ENCODE data around the gene NKD1.

The NKD1 gene

DNA sequence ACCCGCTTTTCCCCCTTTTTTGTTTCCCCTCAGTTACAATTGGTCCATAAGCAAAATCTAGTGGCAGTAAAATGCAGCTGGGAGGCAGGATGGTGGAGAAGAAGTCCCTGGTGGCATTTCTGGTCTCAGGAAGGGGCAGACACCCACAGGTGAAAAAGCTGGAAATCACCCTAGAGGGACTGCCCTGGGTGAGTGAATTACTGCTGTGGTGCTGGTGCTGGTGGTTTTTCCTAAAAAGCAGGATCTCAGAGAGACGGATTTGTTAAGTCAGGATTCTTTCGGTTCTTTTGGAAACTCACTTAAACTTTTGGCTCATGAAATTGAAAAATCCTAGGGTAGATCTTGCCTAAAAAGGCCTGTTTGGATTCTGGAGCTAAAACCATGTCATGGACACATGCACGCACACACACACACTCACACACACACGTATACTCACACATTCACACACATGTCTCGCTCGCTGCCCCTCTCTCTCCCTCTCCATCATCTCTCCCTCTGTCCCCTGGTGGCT, 65.8 kb downstream of the NKD1 start:
- peak overlapping the region in 9 of 11 experiments; percentile 15 to 76 (median 45); a peak in 14 of 22 replicates for H3K9ac ChIP-seq

DNA sequence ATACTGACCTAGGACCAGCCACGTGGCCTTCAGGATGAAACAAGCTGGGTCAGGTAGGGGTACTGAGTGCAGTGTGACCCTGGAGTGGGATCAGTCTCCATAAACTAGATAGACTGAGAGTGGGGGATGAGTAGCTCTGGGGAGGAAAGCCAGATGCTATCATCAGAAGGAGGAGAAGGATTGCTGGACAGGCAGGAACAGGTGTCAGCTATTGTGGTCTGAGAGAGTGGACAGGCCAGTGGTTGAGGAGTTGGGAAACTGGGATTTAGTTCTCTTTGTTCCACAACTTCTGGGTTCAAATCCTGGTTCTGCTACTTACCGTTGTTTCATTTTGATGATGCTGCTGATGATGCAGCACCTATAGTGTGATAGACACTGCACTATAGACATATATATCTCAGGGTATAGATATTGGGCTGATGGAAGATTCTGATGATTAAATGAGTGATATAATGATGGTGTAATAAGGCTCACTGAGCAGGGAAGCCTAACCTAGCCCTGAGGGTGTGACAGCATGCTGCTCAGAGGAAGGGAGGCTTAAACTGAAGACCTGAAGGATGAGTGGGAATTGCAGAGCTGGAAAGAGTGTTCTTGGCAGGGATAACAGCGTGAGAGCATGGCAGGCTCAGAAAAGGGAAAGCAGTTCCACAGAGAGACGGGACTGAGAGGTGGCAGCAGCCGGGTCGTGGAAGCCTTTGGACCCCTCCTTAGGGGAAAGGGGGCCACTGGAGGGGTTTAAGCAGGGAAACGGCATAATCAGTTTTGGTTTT, 66.9 kb downstream of the NKD1 start:
- Histone ChIP-seq H4K20me1 (no peaks in the 10 kb centered on the region), H3K27me3 (no peaks in the 10 kb centered on the region), H3K9ac (peak overlapping the region in 3 of 11 experiments; percentile 3 to 75 (median 67); a peak in 3 of 22 replicates), H3K4me3 (no peak overlapping the region), H3K4me1 (peaks cover 53 to 100% (median 97%) of the 10 kb centered on the region in 10 experiments), H3K4me2 (peak overlapping the region in 9 of 11 experiments; percentile 6 to 98 (median 93); a peak in 17 of 22 replicates), H3K9me3 (replicated peaks in 1 of 11) (no peaks in the 10 kb centered on the region), H3K27ac (peak overlapping the region in 3 of 11 experiments; percentile 62 to 87 (median 79); a peak in 4 of 22 replicates), H3K36me3 (no peaks in the 10 kb centered on the region)
- TF ChIP-seq Cebpa-rat (IDR thresholded peaks at IDR 0.05), result no peak

More for the DNA sequence above, 65.8 kb downstream of the NKD1 start:
- Histone ChIP-seq H3K36me3 (no peaks in the 10 kb centered on the region), H3K9me3 (replicated peaks in 1 of 11) (no peaks in the 10 kb centered on the region), H3K27me3 (no peaks in the 10 kb centered on the region), H3K4me1 (peaks cover 53 to 92% (median 89%) of the 10 kb centered on the region in 10 experiments), H3K27ac (peak overlapping the region in 7 of 11 experiments; percentile 2 to 87 (median 52); a peak in 11 of 22 replicates), H3K4me3 (peak overlapping the region in 6 of 10 experiments; percentile 17 to 56 (median 46); a peak in 6 of 20 replicates), H3K4me2 (peak overlapping the region; percentile 79 to 98 (median 92)), H4K20me1 (no peaks in the 10 kb centered on the region)
- TF ChIP-seq Cebpa-rat (IDR thresholded peaks at IDR 0.05), result no peak

DNA sequence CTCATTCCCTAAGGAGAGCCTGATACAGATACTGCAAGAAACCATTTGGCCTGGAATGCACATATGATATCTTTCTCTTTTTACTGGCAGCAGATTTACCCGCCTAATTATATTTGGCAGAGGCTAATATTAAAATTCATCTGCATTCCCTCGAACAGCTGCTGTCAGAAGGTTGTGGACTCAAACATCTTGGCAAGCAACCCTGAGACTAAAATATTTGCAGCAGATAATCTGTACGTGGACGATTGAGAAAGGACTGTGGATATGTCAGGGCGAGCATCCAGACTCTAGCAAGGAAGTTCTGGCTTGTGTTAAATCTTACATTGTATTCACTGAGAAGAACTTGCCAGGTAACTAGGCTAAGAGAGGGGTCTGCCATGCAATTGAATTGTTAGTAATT, 67.7 kb downstream of the NKD1 start:
- Histone ChIP-seq H3K36me3 (no peaks in the 10 kb centered on the region), H3K27ac (peak overlapping the region in 1 of 11 experiments; percentile 34; a peak in 1 of 22 replicates), H3K4me2 (peak overlapping the region in 9 of 11 experiments; percentile 6 to 98 (median 93); a peak in 17 of 22 replicates), H3K9me3 (replicated peaks in 1 of 11) (no peaks in the 10 kb centered on the region), H3K4me3 (no peak overlapping the region), H4K20me1 (no peaks in the 10 kb centered on the region), H3K4me1 (peaks cover 50 to 95% (median 90%) of the 10 kb centered on the region in 10 experiments), H3K27me3 (no peaks in the 10 kb centered on the region), H3K9ac (peak overlapping the region in 1 of 11 experiments; percentile 67; a peak in 1 of 22 replicates)
- no peak for TF ChIP-seq Cebpa-rat (IDR thresholded peaks at IDR 0.05)

DNA sequence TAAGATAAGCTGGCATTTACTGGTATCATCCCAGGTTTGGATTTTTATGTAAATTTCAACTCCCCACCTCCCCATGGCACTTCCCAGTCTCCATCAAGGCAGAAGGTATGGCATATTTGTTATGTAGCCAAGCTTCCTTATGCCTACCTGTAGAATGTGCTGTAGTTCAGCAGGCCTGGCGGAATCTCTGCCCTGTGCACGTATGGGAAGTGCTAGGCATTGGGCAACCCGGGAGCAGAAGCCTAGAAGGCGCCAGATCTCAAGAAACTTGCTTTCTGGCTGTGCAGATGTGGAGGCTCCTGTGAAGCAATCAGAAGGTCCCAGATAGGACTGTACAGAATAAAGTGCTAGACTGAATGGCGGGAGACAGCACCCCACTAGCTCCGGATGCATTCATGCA, 68.2 kb downstream of the NKD1 start:
- no peak overlapping the region for H3K4me3 ChIP-seq
- no peak; a peak in 1 of 22 replicates for TF ChIP-seq Cebpa-rat (IDR thresholded peaks at IDR 0.05)
- H3K27me3 ChIP-seq, result no peaks in the 10 kb centered on the region
- no peaks in the 10 kb centered on the region for H4K20me1 ChIP-seq
- H3K4me1 ChIP-seq, result peaks cover 45 to 92% (median 86%) of the 10 kb centered on the region in 10 experiments
- no peaks in the 10 kb centered on the region for H3K36me3 ChIP-seq
- H3K9ac ChIP-seq, result peak overlapping the region in 3 of 11 experiments; percentile 22 to 45 (median 34); a peak in 2 of 22 replicates
- H3K9me3 ChIP-seq (replicated peaks in 1 of 11), result no peaks in the 10 kb centered on the region
- peak overlapping the region in 3 of 11 experiments; percentile 37 to 53 (median 52); a peak in 5 of 22 replicates for H3K27ac ChIP-seq
- H3K4me2 ChIP-seq, result peak overlapping the region in 10 of 11 experiments; percentile 55 to 98 (median 90); a peak in 19 of 22 replicates

DNA sequence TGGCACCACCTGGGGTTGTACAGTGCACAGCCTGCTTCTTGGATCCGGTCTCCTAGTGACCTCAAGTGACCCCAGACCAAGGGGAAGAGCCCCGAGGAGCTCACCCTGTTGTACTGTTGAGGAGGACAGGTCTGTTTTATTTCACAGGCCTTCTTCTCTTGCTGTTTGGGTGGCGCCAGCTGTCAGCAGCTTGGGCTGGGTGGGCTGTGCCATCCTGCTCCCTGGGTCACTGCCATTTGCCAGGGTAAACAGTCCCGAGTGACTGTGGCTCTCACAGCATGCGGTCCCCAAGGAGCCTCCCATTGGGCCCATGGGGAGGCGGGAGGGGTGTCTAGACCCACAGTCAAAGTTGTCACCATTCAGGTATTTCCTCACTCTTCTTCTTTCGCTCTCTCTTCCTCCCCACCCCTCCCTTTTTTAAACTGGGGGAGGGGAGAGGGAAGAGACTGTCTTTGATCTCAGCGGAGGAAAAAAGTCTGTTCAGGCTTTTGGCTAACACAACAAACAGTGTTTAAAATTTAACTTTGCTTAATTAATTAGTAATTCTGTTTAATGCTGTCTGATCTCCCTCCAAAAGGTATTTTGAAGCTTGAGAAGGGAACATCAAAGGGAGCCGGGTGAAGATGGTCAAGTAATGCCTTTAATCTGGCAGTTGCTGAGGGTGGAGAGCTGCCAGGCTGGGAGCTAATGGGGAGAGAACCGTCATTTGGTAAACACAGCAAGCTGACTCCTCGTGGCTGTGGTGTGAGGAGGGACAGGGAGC, 68.9 kb downstream of the NKD1 start:
- peak overlapping the region in 6 of 11 experiments; percentile 17 to 66 (median 52); a peak in 9 of 22 replicates for H3K27ac ChIP-seq

DNA sequence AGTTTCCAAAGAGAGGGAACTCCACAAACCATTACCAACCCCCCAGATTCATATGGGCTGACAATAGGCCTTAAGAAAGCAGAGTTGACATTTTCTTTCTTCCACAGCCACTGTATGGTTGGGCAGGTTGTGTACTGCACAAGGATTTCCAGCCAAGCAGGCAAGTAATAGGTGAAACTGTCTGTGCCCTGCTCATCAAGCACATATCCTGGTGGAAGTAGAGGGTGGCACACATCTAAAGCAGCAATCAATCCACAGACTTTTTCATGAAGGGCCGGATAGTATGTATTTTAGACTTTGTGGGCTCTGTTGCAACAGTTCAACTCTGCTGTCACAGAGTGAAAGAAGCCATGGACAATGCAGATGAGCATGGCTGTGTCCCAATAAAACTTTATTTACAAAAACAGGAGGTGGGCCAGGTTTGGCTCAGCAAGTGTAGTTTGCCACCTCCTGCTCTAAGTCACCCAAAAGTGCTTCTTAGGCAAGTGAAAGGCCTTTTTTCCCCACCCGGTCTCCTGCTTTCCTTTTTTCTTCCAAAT, 69.5 kb downstream of the NKD1 start:
- H3K4me3 ChIP-seq, result no peak overlapping the region
- H3K27ac ChIP-seq, result peak overlapping the region in 6 of 11 experiments; percentile 17 to 66 (median 52); a peak in 9 of 22 replicates
- H3K27me3 ChIP-seq, result no peaks in the 10 kb centered on the region
- H3K4me1 ChIP-seq, result peaks cover 32 to 84% (median 72%) of the 10 kb centered on the region in 10 experiments
- H3K4me2 ChIP-seq, result peak overlapping the region; percentile 55 to 98 (median 89)
- no peaks in the 10 kb centered on the region for H3K9me3 ChIP-seq (replicated peaks in 1 of 11)
- H4K20me1 ChIP-seq, result no peaks in the 10 kb centered on the region
- 0 out of 22 replicates have a peak, but pooled peaks of 2 of the 11 experiments have one; percentile 15 to 20 for TF ChIP-seq Cebpa-rat (IDR thresholded peaks at IDR 0.05)
- H3K36me3 ChIP-seq, result no peaks in the 10 kb centered on the region
- H3K9ac ChIP-seq, result peak overlapping the region in 4 of 11 experiments; percentile 13 to 45 (median 28); a peak in 4 of 22 replicates

More for the DNA sequence above, 68.9 kb downstream of the NKD1 start:
- no peak for TF ChIP-seq Cebpa-rat (IDR thresholded peaks at IDR 0.05)
- Histone ChIP-seq H3K27me3 (no peaks in the 10 kb centered on the region), H3K36me3 (no peaks in the 10 kb centered on the region), H3K9me3 (replicated peaks in 1 of 11) (no peaks in the 10 kb centered on the region), H3K9ac (peak overlapping the region in 4 of 11 experiments; percentile 13 to 45 (median 28); a peak in 5 of 22 replicates), H3K4me2 (peak overlapping the region; percentile 55 to 98 (median 89)), H3K4me3 (no peak overlapping the region), H4K20me1 (no peaks in the 10 kb centered on the region), H3K4me1 (peaks cover 39 to 91% (median 79%) of the 10 kb centered on the region in 10 experiments)

DNA sequence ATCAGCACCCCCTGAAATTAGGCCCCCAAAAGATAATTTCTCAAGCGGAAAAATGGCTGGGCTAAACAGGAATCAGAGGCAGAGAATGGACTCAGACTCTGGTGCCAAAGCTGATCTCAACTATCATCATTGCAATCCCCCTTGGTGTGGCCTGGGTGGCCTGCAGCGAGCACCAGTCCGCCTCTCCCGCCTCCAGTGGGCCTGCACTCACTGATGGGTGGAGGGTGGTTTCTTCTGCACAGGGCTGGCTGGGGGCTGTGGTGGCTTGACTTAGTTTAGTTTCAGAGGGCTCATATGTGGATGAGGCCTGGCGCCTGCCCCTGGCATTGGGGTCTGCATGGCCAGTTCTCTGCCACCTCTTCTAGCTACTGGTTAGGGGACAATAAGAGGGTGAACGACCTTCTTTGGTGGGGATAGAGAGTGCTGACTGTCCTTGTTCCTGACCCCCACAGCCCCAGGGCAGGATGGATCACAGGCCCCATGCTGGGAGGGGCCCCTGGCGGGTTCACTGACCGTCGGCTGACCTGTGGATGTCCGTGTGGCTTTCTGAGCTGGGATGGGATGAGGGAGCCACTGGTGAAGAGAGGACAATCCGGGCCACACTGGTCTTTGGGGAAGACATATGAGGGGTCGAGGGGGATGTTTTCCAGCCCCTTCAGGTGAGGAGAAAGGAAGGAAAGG, 70.2 kb downstream of the NKD1 start:
- H4K20me1 ChIP-seq, result no peaks in the 10 kb centered on the region
- peaks cover 26 to 78% (median 66%) of the 10 kb centered on the region in 10 experiments for H3K4me1 ChIP-seq
- H3K4me2 ChIP-seq, result peak overlapping the region in 7 of 11 experiments; percentile 39 to 98 (median 93); a peak in 13 of 22 replicates
- H3K9me3 ChIP-seq (replicated peaks in 1 of 11), result no peaks in the 10 kb centered on the region
- H3K4me3 ChIP-seq, result no peak overlapping the region
- peak overlapping the region in 4 of 11 experiments; percentile 22 to 66 (median 52); a peak in 4 of 22 replicates for H3K27ac ChIP-seq
- no peaks in the 10 kb centered on the region for H3K27me3 ChIP-seq
- no peaks in the 10 kb centered on the region for H3K36me3 ChIP-seq
- no peak for TF ChIP-seq Cebpa-rat (IDR thresholded peaks at IDR 0.05)
- no peak overlapping the region for H3K9ac ChIP-seq
